Glutamatergic neuron (in vitro differentiated cells): ENCODE measurements around the gene GIN1. TPM values are rescaled to one million over a fixed set of nuclear protein-coding genes. Genes with fewer than 3 reads are reported as not detected.
A peak's percentile ranks its signal among the peaks of the same experiment; 100 is the strongest.
"Not testable (repeated sequence)": the region's sequence is repeated elsewhere in the genome, so short reads cannot be mapped to it uniquely, and the experiment has no call there.

ENCODE experiments used
- DNase-seq: peaks from one replicate; pipeline ENCODE4 v3.0.0; 2022
- H3K27ac Mint-ChIP-seq: one replicate; pipeline ENCODE4 v1.8.0; 2020; ENCODE audit warnings: mild to moderate bottlenecking, mixed read lengths, inconsistent platforms; ENCODE audit not compliant: unreplicated experiment
- H3K27me3 Mint-ChIP-seq: one replicate; pipeline ENCODE4 v1.8.0; 2020; ENCODE audit warnings: mild to moderate bottlenecking, moderate library complexity, mixed read lengths, inconsistent platforms; ENCODE audit not compliant: unreplicated experiment
- H3K36me3 Mint-ChIP-seq: one replicate; pipeline ENCODE4 v1.8.0; 2020; ENCODE audit warnings: mild to moderate bottlenecking, mixed read lengths, inconsistent platforms; ENCODE audit not compliant: unreplicated experiment
- H3K4me1 Mint-ChIP-seq: one replicate; pipeline ENCODE4 v1.8.0; 2020; ENCODE audit warnings: mild to moderate bottlenecking, low read depth, mixed read lengths, inconsistent platforms; ENCODE audit not compliant: unreplicated experiment
- H3K4me3 Mint-ChIP-seq: one replicate; pipeline ENCODE4 v1.8.0; 2020; ENCODE audit warnings: mild to moderate bottlenecking, mixed read lengths, inconsistent platforms; ENCODE audit not compliant: unreplicated experiment
- H3K9me3 Mint-ChIP-seq: one replicate; pipeline ENCODE4 v1.8.0; 2020; ENCODE audit warnings: mild to moderate bottlenecking, moderate library complexity, mixed read lengths, inconsistent platforms; ENCODE audit not compliant: unreplicated experiment
- total RNA-seq: library from RNA; stranded (reverse); fragmentation: NEBNext Ultra II Directional; extraction: Animal tissue kit (Norgen Biotek cat#: 25700); gene quantifications from one replicate; pipeline ENCODE4 v1.2.1, GENCODE V29; 2021; ENCODE audit not compliant: unreplicated experiment
- TF ChIP-seq, protein P1 (sequence below): fragments of 200-600 bp; sonication (generic); IDR thresholded peaks from one replicate; pipeline ENCODE4 v1.5.0; 2021; ENCODE audit not compliant: partially characterized antibody, unreplicated experiment

GIN1 gene
- total RNA-seq, 1 donor from 2014 or later: 9.6 TPM

DNA sequence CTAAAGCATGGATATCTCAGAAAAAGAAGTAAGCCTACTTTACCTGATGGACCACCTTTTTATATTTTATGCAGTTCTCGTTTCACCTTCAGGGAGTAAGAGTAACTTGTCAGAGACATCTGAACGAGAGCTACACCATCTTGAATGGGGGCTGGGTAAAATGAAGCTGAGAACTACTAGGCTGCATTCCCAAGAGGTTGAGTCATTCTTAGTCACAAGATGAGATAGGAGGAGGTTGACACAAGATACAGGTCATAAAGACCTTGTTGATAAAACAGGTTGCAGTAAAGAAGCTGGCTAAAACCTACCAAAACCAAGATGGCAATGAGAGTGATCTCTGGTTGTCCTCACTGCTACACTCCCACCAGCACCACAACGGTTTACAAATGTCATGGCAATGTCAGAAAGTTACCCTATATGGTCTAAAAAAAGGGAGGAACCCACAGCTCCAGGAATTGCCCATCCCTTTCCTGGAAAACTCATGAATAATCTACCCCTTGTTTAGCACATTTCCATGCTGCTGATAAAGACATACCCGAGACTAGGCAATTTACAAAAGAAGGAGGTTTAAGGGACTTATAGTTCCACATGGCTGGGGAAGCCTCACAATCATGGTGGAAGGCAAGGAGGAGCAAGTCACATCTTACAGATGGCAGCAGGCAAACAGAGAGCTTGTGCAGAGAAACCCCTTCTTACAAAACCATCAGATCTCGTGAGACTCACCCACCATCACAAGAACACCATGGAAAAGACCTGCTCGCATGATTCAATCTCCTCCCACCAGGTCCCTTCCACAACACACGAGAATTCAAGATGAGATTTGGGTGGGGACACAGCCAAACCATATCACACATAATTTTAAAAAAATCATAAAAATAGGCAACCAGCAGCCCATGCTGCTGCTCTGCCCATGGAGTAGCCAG is 62.5 kb downstream of the GIN1 start:
- no peaks in the 10 kb centered on the region for H3K36me3 Mint-ChIP-seq
- H3K9me3 Mint-ChIP-seq: no peaks in the 10 kb centered on the region
- H3K4me1 Mint-ChIP-seq: peaks cover 4% of the 10 kb centered on the region
- H3K4me3 Mint-ChIP-seq: no peak overlapping the region
- H3K27ac Mint-ChIP-seq: no peak overlapping the region
- TF ChIP-seq, protein P1, sequence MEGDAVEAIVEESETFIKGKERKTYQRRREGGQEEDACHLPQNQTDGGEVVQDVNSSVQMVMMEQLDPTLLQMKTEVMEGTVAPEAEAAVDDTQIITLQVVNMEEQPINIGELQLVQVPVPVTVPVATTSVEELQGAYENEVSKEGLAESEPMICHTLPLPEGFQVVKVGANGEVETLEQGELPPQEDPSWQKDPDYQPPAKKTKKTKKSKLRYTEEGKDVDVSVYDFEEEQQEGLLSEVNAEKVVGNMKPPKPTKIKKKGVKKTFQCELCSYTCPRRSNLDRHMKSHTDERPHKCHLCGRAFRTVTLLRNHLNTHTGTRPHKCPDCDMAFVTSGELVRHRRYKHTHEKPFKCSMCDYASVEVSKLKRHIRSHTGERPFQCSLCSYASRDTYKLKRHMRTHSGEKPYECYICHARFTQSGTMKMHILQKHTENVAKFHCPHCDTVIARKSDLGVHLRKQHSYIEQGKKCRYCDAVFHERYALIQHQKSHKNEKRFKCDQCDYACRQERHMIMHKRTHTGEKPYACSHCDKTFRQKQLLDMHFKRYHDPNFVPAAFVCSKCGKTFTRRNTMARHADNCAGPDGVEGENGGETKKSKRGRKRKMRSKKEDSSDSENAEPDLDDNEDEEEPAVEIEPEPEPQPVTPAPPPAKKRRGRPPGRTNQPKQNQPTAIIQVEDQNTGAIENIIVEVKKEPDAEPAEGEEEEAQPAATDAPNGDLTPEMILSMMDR: no peak
- no peaks in the 10 kb centered on the region for H3K27me3 Mint-ChIP-seq
- no peak for DNase-seq

DNA sequence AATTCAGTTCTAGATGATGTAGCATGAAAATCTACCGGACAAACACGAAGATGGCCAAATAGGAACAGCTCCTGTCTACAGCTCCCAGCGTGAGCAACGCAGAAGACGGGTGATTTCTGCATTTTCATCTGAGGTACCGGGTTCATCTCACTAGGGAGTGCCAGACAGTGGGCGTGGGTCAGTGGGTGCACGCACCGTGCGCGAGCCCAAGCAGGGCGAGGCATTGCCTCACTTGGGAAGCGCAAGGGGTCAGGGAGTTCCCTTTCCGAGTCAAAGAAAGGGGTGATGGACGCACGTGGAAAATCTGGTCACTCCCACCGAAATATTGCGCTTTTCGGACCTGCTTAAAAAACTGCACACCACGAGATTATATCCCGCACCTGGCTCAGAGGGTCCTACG is 73.2 kb downstream of the GIN1 start:
- H3K27me3 Mint-ChIP-seq, H3K9me3 Mint-ChIP-seq, H3K4me1 Mint-ChIP-seq, DNase-seq, H3K36me3 Mint-ChIP-seq, H3K4me3 Mint-ChIP-seq, H3K27ac Mint-ChIP-seq: not testable (repeated sequence)

DNA sequence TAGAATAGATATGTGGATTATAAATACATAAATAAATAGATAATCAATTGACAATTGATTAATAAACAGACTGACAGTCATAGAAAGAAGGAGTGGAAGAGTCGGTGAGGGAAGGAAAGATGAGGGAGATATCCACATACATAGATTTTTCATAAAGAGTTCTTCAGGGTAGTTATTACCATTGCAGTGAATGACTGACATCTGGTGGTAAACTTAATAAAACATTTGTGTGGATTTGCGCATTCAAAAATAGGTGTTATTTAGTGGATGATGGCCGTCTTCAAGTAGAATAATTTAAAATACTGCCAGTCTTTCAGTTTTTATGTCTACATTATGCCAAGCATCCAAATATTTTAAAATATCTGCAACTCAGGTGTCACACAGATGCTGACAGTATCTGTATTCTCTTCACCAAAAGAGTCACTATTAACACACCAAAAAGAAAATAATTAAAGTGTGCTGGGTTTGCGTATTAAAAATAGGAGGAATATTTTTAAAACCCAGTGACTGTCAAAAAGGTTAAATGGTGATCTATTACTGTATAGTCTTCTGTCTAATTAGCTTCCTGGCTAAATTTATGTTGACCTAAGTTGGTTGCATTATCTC is 78.8 kb downstream of the GIN1 start:
- Mint-ChIP-seq H3K27me3 (no peaks in the 10 kb centered on the region), H3K27ac (no peak overlapping the region), H3K4me1 (no peaks in the 10 kb centered on the region), H3K4me3 (no peak overlapping the region), H3K36me3 (no peaks in the 10 kb centered on the region), H3K9me3 (peaks cover 2% of the 10 kb centered on the region)
- no peak for DNase-seq
- TF ChIP-seq, protein P1: peak; percentile 11

DNA sequence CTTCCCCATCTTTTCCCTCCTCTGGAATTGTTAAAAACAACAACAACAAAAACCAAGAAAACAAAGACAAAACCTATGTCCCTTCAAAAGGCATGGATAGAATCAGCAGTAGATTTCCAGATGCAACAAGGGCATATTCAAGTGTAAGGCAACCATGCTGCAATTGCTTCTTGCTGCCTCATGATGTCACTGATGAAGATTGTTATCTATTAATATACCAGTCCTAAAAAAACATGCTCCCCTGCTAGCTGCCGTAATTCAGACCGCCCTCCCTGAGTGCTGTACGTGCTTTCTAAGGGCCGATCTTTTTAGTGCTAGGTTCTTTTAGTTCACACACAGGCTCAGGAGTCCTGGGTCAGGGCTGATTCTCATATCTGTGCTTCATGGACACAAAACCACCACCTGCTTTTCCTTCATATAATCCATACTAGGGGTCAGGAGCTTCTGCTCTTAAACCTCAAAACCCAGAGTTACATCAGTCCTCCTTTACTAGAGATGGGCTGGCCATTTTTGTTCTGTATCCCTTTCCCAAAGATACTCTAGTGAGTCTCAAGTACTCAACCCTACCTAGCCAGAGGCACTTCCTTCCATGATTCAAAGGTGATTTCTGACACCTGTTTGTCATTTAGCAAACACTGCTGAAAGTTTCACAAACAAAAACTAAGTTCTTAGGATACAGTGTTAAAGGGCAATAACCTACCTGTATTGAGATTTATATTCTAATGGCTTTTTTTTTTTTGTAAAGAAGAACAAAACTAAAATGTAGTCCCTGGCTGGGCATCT is 82.1 kb downstream of the GIN1 start:
- Mint-ChIP-seq H3K27me3 (no peaks in the 10 kb centered on the region), H3K4me1 (no peaks in the 10 kb centered on the region), H3K27ac (no peak overlapping the region), H3K36me3 (no peaks in the 10 kb centered on the region), H3K4me3 (no peak overlapping the region), H3K9me3 (peaks cover 2% of the 10 kb centered on the region)
- no peak for DNase-seq
- TF ChIP-seq, protein P1: no peak

DNA sequence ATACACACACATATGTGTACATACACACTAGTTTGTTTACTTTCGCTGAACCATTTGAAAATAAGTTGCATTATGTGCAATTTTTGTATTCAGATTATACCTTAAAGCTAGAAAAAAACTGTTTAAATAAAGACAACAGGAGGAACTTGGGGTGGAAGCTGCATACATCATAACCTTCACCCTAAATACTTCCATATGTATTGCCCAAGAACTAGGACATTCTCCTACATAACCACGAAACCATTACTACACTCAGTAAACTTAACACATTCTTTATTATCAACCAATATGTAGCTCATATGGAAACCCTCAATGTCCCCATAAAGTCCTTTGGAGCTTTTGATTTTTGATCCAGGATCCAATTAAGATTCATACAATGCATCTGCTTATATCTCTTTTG is 83.3 kb downstream of the GIN1 start:
- no peaks in the 10 kb centered on the region for H3K36me3 Mint-ChIP-seq
- H3K27me3 Mint-ChIP-seq: no peaks in the 10 kb centered on the region

More for the DNA sequence above, 83.3 kb downstream of the GIN1 start:
- H3K9me3 Mint-ChIP-seq: peaks cover 2% of the 10 kb centered on the region
- H3K4me1 Mint-ChIP-seq: no peaks in the 10 kb centered on the region
- TF ChIP-seq, protein P1: no peak
- H3K4me3 Mint-ChIP-seq: no peak overlapping the region
- DNase-seq: no peak
- no peak overlapping the region for H3K27ac Mint-ChIP-seq
